ENCODE data around the gene TNFRSF11A.

Gene TNFRSF11A

DNA sequence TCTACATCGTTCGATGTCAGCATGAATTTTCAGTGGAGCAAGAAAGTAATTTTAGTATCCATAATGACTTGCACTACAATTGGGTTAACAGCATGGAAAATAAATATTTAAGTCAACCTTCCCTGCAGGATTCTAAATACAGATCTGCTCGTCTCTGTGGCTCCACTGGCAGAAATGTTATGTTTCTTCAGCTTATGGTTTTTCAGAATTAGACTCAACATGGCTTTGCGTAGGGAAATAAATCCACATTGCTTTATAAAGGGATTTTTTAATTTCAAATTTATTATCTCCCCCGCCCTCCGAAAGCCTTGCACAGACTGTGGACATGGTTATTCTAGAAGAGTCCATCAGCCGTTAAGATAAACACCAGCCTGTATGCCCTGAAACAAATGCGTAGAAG is 18.2 kb downstream of the TNFRSF11A start:
- DNase-seq (ENCODE audit: low read depth, low spot score), result no peak

DNA sequence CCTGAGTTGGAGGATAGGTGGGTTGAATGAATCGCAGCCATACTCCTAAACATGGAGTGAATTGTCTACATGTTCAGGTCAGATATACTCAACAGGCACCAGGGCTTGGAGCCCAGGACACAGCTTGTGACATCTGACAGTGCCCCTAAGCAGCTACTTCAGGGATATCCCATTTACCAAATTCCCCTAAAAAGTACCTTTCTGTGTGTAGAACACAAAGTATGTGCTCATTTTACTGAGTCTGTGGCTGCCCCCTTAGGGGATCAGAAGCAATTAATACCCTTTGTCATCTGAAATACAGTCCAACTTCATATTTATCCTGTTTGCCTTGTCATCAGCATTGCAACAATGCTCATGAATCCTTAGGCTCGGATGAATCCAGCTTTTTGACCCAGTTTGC is 20.8 kb downstream of the TNFRSF11A start:
- DNase-seq (ENCODE audit: low read depth, low spot score), result no peak

DNA sequence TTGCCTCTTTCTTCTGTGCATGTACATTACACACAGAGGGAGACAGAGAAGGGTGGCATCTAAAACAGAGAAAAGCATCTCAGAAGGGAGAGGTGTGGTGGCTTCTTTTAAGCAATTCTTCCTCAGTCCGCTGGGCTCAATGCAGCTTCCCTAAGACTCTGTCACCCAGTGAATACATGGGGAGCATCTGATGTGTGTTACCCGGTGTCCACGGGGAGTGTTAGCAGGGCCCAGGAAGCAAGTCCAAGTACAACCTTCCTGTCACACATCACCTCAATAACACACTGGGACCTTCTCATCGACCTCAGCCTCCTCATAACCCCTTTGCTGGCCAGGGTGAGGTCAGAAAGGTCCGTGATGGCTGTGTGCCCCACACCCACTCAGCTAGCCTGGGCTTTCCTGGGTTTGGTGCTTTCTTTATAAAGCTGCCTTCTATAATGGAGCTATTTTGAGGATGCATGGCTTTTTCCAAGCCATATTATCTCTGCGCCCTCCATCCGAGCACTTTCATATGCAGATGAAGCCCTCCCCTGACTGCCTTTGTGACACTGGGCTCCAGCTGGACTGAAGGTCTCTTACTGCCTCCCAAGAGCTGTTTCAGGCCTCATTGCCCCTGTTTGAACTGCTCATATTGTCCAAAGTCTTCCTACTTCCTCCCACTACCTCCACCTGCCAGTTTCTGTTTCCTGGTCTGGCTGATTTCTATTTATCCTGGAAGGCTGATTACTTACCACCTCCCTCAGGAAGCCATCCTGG is 21.4 kb downstream of the TNFRSF11A start:
- no peak for DNase-seq (ENCODE audit: low read depth, low spot score)

DNA sequence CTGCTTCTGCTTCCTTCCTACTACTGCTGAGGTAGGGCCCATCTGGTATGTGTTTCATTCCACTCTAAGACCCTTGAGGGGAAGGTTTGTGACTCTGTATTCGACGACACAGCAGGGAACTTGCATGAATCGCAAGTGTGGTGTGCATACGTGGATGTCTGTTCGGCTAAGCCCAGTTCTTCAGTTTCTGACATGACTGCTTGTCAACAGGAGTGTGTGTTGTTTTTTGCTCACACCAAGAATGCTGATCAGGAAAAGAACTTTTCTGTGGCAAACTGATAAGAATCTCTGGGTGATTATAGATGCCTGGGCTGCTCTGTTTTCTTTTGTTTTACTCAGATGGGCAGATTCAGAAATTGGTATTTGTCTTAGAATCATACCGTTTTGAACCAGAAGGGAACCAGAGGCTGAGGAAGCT is 22.0 kb downstream of the TNFRSF11A start:
- no peak for DNase-seq (ENCODE audit: low read depth, low spot score)

DNA sequence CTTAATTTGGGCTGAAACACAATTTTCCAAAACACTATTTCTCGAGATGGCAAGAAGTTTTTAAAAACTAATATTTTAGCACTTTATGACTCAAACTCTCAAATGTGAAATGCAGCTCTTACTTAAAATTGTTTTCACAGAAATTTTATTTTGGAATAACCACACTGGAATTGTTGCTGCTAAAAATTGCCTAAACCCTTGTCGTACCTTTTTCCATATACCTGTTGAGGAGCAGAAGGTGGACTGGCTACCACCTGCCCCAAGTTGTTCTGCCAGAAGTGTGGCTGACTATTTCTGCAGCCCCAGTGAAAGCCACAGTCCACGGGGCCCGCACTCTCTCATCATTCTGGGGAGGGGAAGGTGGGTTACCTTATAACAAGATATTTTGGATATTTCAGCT is 23.4 kb downstream of the TNFRSF11A start:
- no peak for DNase-seq (ENCODE audit: low read depth, low spot score)

DNA sequence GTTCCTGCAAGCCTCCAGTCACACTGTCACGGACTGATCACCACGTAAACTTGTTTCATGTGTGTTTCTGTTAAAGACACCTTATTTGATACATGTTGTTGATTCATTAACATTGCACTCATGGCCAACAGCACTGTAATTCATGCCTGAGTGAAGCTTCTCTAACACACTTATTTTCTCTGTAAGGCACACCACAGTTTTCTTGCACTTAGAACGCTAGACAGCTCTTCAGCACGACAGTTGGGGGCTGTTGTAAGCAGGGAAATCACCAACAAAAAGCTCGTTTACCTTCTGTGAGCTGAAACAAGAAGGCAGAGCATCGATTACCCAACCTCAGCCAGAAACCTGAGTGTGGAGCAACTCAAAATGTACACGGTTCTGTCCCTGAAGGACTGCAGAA is 28.1 kb downstream of the TNFRSF11A start:
- DNase-seq (ENCODE audit: low read depth, low spot score), result no peak

DNA sequence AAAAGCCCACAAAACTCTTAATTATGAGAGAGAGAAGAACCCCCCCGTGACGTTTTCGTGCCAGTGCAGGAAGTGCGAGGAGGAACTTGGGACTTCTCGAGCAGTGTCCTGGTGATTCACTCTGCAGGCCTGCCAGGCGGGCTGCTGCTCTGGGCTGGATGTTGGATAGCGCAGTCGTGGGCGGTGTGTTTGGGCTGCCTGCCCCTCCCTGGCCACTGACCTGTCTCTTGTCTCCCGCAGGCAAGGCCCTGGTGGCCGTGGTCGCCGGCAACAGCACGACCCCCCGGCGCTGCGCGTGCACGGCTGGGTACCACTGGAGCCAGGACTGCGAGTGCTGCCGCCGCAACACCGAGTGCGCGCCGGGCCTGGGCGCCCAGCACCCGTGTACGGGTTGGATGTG is 29.0 kb downstream of the TNFRSF11A start:
- no peak for DNase-seq (ENCODE audit: low read depth, low spot score)

DNA sequence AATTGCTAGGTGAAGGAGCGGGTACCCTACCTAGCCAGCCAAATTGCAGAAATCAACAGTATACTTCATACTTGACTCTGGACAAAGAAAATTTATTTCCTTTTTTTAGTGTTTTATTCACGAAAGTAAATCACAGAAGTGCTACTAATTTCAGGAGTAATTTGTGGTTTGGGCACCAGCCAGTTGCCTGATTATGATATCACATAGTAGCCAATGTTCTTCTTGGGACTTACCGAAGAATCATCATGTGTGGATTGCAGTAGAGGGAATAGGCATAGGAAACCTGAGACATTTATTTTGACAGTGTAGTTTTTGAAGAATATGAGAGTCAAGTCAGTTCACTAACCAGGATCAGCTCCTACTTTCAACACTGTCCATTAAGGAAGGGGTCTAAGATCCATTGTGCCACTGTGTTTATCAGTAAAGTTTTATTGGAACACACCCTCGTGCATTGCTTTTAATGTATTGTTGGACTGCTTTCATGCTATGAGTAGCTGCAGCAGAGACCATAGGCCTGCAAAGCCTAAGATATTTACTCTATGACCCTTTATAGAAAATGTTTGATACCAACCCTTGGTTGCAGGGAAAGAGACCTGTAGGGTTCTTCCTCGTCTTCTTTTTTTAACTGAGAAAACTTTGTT is 32.1 kb downstream of the TNFRSF11A start:
- DNase-seq (ENCODE audit: low read depth, low spot score), result no peak

DNA sequence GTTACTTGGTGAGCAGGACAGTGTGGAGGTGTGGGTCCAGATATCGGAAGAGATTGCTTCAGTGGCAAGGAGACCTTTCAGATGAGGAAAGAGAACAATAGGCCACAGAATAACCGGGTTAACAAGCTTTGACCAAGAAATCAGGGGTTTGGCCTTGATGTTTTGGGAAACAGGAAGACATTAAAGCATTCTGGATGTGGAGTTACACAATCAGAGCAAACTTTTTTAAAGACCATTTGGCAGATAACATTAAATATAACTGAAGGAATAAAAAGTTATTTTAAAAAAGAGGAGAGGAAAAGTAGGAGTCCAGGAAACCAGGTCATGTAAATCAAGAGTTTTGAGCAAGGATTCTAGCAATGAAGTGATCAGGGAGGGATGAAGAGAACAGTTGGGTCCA is 35.7 kb downstream of the TNFRSF11A start:
- no peak for DNase-seq (ENCODE audit: low read depth, low spot score)

DNA sequence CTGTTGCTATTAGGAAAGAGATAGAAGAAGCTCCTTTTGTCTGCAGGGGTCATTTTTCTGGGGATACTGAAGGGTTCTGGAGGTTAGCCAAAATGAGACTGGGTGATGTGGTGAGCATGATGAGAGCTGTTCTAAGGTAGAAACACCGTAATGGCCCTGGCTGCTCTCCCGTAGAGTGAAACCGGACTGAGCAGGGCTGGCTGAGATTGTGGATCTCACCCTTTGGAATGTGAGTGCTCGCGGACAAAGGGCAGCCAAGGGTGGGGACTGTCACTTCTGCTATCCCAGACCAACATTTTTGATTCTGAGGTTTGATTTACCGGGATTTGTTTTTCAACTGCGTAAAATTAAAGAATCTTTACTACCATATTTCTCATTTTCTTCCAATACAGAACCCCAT is 36.2 kb downstream of the TNFRSF11A start:
- no peak for DNase-seq (ENCODE audit: low read depth, low spot score)

DNA sequence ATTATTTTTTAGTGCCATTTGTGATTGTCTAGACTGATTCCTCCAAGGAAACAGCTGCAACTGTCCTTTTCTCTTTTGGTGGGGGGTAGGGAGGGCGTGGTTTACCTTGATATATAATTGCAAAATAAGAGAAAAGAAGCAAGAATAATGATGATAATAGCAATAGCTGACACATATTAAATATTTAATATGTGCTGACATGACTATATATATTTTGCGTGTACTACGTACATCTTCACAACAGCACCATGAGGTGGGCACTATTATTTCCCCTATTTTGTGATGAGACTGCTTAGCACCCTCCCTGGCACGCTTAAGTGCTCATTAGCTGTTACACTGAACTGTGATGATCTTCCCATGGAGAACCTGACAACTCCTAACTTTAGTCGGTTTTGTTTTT is 39.4 kb downstream of the TNFRSF11A start:
- no peak for DNase-seq (ENCODE audit: low read depth, low spot score)

DNA sequence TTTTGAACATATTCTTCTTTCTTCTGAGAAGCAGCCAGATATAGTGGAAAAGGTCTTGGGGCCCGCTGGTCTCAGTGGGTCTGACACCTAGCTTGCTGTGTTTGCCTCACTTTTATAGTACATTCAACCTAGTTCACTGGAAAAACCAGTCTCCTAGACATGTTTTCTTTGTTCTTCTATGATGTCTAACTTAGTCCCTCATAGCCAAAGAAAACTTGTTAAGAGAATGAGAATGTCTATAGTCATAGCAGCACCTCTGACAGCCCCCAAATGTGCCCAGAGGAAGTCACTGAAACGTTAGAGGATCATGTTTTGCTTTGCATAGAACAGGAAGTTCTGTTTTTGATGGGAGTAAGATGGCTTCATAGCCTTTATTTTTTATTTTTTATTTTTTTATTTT is 40.3 kb downstream of the TNFRSF11A start:
- no peak for DNase-seq (ENCODE audit: low read depth, low spot score)

DNA sequence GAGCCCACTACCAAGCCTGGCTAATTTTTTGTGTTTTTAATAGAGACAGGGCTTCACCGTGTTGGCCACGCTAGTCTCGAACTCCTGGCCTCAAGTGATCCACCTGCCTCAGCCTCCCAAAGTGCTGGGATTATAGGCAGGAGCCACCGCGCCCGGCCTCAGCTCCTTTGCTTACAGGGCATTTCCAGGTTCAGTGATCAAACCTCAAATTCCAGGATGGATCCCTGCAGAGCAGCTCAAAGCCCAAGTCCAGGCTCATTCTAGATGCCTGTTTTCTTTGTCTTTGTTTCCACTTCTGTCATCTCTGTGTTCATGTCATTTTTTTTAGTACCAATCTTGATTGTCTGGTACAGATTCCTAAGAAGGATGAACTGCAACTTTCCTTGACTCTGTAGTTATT is 41.9 kb downstream of the TNFRSF11A start:
- no peak for DNase-seq (ENCODE audit: low read depth, low spot score)

DNA sequence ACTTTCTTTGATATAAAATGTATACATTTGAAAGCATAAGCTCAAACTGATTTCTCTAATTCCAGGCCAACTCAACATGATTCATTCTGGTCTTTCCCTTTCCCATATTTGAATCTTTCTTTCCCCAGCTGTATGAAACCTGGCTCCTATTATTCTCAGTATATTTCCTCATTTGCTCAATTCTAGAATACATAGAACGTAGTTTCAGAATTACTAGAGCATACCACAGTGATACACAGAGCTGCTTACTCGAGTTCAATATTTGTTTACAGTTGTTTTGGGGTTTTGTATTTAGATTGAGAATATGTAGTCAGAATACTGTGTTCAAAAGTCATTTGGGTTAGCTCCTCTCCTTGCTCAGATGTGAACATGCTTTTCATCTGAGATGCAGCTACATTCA is 43.0 kb downstream of the TNFRSF11A start:
- no peak for DNase-seq (ENCODE audit: low read depth, low spot score)

DNA sequence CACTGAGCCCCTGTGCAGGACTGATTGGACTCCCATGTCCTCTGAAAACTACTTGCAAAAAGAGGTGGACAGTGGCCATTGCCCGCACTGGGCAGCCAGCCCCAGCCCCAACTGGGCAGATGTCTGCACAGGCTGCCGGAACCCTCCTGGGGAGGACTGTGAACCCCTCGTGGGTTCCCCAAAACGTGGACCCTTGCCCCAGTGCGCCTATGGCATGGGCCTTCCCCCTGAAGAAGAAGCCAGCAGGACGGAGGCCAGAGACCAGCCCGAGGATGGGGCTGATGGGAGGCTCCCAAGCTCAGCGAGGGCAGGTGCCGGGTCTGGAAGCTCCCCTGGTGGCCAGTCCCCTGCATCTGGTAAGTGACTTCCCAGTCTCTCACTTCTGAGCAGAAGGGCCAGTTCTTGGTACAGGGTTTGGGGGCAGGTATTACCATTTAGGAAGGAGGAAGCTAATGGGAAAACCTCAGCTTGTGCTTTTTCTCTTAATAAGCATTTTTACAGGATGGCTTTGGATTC is 44.1 kb downstream of the TNFRSF11A start:
- no peak for DNase-seq (ENCODE audit: low read depth, low spot score)

DNA sequence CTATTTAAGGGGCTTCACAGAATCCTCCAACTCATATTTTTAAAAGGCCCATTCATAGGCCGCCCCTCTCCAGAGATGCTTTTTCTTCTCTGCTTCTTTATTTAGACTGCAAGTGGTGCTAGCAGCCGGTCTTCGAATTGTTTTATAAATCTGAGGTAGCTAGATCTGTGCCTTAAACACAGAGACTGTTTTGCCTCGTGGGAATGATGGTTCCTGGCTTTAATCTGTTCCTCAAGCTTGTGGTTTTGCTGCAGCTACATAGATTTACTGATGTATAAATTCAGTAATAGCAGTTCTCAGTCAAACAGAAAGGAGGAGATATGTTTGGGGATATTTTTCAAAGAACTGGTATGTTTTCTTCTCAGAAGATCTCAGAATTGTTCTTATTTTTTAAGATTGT is 45.3 kb downstream of the TNFRSF11A start:
- DNase-seq (ENCODE audit: low read depth, low spot score), result no peak

DNA sequence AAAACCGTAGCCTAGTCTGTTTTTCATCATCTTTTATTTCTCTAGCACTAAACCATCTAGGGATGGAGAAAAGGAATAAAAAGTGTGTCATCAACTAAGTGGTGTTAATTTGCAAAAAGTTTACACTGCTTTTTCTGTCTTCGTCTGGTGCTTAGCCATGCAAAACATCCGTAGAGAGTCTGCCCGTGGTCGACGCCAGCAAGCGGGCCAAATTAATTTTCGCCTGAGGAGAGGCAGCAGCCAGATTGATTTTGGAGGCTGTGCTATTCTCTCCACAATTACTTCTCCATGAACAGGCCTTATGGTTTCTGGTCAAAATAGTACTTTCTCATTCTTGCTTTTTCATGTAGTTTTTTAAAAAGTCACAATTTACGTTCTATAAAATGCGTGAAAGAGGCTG is 46.3 kb downstream of the TNFRSF11A start:
- DNase-seq (ENCODE audit: low read depth, low spot score), result no peak

DNA sequence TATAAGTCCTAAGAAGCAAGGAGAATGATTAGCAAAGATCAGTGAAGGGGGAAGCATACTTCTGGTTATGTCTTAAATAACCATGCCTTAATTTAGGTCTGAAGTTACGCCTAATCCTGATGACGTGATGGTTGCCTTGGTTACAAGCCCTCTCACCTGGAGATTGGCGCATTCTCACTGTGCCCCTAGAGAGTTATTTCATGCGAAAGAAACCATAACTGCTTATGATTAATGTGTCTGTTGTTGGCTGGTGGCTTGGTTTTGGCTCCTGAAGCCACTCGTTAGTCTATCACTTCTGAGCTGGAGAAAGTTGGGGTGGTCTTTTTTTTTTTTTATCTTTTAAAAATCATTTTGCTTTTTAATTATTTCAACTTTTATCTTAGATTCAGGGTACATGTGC is 47.0 kb downstream of the TNFRSF11A start:
- DNase-seq (ENCODE audit: low read depth, low spot score), result no peak

DNA sequence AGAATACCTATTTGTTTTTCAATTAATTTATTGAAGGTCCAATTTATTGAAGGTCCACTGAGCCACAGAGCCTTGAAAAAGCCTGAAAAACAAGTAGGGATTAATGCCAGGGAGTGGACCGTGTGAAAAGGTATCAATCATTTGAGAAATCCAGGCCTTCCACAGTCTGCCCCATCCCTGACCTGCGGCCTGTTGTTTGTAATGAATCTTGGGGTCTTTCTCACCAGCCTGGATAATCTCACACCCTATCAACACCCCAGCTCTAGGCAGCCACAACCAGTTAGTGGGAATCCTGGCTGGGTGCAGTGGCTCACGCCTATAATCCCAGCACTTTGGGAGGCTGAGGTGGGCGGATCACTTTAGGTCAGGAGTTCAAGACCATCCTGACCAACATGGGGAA is 47.8 kb downstream of the TNFRSF11A start:
- no peak for DNase-seq (ENCODE audit: low read depth, low spot score)

DNA sequence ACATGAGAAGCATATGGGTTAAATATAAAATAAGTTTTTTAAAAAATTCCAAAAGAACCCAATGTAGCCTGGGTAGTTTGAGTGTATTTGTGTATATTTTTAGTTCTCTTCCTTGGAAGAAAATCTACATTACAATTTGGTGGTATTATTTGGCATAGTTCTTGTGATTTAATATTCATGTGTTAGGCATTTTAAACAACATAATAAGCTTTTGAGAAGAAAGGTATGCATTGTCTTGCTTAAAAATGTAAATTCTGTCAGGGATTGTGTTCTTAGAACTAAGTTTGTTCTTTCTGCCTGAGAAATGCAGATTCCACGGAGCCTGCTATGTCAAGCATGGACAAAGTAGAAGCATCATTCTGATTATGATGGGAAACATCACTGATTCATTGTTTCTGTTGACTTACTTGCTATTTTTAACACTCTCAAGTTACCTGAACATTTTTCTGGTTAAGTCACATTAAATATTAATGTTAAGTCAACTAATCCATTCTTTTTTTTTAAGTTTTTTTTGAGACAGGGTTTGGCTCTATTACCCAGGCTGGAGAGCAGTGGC is 49.4 kb downstream of the TNFRSF11A start:
- DNase-seq (ENCODE audit: low read depth, low spot score), result no peak

DNA sequence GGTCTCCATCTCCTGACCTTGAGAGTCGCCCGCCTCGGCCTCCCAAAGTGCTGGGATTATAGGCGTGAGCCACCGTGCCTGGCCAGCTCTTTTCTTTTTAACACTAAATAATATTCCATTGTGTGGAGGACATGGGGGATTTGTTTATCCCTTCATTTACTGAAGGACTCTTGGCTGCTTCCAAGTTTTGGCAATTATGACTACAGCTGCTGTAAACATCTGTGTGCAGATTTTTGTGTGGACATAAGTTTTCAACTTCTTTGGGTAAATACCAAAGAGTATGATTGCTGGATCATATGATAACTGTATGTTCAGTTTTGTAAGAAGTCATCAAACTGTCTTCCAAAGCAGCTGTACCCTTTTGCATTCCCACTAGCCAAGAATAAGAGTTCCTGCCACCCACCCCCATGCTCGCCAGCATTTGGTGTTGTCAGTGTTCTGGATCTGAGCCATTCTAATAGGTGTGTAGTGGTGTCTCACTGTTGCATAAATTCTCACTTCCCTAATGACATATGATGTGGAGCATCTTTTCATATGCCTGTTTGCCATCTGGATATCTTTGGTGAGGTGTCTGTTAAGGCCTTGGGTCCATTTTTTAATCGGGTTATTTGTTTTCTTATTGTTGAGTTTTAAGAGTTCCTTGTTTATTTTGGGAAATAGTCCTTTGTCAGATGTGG is 52.2 kb downstream of the TNFRSF11A start:
- no peak for DNase-seq (ENCODE audit: low read depth, low spot score)

DNA sequence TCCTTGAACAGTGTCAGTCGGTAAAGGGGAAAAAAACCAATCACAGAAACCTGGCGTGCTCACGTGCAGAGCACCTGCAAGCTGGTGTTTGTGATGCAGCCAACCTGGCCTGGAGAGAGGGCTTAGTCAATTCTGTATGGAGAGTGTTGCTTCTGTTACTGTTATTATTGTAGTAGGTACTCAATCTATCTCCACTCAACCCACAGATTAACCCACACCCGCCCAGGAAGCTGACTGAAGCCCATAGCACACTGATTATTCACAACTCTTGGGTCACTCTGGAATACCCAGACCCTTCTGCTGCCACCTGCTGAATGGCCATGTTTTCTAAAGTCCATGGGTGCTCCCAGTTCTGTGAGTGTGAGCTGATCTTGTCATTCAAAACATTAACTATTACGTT is 53.9 kb downstream of the TNFRSF11A start:
- no peak for DNase-seq (ENCODE audit: low read depth, low spot score)

DNA sequence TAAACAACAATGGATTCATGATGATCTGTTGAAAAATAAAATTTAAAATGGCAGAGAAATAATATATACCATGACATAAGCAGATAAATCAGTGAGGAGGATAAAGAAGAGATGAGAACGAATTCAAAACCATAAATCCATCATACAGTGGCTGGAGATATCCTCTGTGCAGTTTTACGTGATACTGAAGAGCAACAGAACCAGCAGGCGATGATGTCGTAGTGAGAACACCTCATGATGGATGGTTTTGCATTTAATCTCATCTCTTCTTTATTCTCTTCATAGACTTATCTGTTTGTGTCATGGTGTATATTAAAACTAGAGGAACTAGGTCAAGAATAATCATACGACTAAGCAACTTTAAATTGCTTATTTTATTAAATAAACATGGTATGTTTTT is 56.3 kb downstream of the TNFRSF11A start:
- DNase-seq (ENCODE audit: low read depth, low spot score), result no peak
